ENCODE measurements around the gene MRPL51. TPM values are rescaled to one million over a fixed set of nuclear protein-coding genes. Genes with fewer than 3 reads are reported as not detected.
A peak's percentile ranks its signal among the peaks of the same experiment; 100 is the strongest.

MRPL51 gene
- total and polyA plus RNA-seq, 2 experiments from 2014 or later, result 93.9 to 463 TPM

DNA sequence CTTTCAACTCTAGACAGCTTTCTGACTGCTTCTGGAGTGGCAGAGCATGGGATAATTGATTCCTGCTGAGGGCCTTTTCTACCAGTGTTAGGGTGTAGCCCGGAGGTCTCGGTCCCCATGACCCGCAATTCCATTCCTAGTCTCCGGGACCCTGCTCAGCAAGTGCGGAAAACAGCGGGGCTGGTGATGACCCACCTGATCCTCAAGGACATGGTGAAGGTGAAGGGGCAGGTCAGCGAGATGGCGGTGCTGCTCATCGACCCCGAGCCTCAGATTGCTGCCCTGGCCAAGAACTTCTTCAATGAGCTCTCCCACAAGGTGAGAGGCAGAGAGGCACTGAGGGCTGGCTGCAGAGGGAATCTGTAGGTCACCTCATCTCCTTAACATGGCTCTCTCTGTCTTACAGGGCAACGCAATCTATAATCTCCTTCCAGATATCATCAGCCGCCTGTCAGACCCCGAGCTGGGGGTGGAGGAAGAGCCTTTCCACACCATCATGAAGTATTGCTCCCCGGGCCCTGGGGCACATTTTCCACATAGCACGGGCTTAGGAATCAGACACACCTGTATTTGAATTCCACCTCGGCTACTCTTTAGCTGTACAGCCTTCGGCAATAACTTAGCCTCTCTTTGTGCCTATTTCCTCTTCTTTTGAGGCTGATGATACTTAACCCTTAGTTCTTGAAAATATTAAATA, 35.6 kb upstream of the MRPL51 start (continued):
- TF ChIP-seq, protein P1, sequence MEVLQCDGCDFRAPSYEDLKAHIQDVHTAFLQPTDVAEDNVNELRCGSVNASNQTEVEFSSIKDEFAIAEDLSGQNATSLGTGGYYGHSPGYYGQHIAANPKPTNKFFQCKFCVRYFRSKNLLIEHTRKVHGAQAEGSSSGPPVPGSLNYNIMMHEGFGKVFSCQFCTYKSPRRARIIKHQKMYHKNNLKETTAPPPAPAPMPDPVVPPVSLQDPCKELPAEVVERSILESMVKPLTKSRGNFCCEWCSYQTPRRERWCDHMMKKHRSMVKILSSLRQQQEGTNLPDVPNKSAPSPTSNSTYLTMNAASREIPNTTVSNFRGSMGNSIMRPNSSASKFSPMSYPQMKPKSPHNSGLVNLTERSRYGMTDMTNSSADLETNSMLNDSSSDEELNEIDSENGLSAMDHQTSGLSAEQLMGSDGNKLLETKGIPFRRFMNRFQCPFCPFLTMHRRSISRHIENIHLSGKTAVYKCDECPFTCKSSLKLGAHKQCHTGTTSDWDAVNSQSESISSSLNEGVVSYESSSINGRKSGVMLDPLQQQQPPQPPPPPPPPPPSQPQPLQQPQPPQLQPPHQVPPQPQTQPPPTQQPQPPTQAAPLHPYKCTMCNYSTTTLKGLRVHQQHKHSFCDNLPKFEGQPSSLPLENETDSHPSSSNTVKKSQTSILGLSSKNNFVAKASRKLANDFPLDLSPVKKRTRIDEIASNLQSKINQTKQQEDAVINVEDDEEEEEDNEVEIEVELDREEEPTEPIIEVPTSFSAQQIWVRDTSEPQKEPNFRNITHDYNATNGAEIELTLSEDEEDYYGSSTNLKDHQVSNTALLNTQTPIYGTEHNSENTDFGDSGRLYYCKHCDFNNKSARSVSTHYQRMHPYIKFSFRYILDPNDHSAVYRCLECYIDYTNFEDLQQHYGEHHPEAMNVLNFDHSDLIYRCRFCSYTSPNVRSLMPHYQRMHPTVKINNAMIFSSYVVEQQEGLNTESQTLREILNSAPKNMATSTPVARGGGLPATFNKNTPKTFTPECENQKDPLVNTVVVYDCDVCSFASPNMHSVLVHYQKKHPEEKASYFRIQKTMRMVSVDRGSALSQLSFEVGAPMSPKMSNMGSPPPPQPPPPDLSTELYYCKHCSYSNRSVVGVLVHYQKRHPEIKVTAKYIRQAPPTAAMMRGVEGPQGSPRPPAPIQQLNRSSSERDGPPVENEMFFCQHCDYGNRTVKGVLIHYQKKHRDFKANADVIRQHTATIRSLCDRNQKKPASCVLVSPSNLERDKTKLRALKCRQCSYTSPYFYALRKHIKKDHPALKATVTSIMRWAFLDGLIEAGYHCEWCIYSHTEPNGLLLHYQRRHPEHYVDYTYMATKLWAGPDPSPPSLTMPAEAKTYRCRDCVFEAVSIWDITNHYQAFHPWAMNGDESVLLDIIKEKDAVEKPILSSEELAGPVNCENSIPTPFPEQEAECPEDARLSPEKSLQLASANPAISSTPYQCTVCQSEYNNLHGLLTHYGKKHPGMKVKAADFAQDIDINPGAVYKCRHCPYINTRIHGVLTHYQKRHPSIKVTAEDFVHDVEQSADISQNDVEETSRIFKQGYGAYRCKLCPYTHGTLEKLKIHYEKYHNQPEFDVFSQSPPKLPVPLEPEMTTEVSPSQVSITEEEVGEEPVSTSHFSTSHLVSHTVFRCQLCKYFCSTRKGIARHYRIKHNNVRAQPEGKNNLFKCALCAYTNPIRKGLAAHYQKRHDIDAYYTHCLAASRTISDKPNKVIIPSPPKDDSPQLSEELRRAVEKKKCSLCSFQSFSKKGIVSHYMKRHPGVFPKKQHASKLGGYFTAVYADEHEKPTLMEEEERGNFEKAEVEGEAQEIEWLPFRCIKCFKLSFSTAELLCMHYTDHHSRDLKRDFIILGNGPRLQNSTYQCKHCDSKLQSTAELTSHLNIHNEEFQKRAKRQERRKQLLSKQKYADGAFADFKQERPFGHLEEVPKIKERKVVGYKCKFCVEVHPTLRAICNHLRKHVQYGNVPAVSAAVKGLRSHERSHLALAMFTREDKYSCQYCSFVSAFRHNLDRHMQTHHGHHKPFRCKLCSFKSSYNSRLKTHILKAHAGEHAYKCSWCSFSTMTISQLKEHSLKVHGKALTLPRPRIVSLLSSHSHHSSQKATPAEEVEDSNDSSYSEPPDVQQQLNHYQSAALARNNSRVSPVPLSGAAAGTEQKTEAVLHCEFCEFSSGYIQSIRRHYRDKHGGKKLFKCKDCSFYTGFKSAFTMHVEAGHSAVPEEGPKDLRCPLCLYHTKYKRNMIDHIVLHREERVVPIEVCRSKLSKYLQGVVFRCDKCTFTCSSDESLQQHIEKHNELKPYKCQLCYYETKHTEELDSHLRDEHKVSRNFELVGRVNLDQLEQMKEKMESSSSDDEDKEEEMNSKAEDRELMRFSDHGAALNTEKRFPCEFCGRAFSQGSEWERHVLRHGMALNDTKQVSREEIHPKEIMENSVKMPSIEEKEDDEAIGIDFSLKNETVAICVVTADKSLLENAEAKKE (CRISPR knock-in tag; IDR thresholded peaks at IDR 0.05), result no peak
- TF ChIP-seq NANOG (IDR thresholded peaks at IDR 0.05; ENCODE audit: borderline replicate concordance) (no peak), ZNF331 (CRISPR knock-in tag; IDR thresholded peaks at IDR 0.05; ENCODE audit: low read depth) (no peak), EZH2 (IDR thresholded peaks at IDR 0.05; ENCODE audit: low read depth, unreplicated experiment) (no peak), CREB1 (CRISPR knock-in tag; IDR thresholded peaks at IDR 0.05; ENCODE audit: low read depth) (no peak)

DNA sequence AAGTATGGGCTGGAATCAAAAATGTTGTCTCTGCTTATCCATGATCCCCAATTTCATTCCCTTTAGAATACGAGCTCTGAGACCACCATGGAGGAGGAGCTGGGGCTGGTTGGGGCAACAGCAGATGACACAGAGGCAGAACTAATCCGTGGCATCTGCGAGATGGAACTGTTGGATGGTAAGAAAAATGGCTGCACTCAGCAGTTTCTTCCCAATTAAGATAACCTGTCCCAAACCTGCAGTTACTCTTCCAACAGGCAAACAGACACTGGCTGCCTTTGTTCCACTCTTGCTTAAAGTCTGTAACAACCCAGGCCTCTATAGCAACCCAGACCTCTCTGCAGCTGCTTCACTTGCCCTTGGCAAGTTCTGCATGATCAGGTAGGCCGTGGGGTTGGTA, 34.6 kb upstream of the MRPL51 start:
- H3K27ac Mint-ChIP-seq, result no peak overlapping the region
- Histone ChIP-seq H3K27me3 (ENCODE audit: insufficient read depth) (no peaks in the 10 kb centered on the region), H2AFZ (no peak overlapping the region), H3K36me3 (ENCODE audit: insufficient read depth) (peaks cover 82% of the 10 kb centered on the region), H3K79me2 (replicated peaks; ENCODE audit: insufficient read depth) (0 out of 2 replicates have a peak, but pooled peaks cover 3% of the 10 kb centered on the region), H4K20me1 (replicated peaks; ENCODE audit: insufficient read depth) (peaks cover 6% of the 10 kb centered on the region), H3F3A (replicated peaks; ENCODE audit: low read depth) (peaks cover 45% of the 10 kb centered on the region), H3K9me2 (ENCODE audit: insufficient read depth) (no peaks in the 10 kb centered on the region), H3K4me2 (no peak overlapping the region), H3K4me1 (ENCODE audit: insufficient read depth) (peaks cover 20% of the 10 kb centered on the region), H3K4me3 (no peak overlapping the region), H3K27ac (ENCODE audit: low read depth) (0 out of 2 replicates have a peak overlapping the region, but pooled peaks have one; percentile 26)
- peaks cover 99% of the 10 kb centered on the region for H3K36me3 Mint-ChIP-seq (ENCODE audit: low read depth)
- H3K27me3 Mint-ChIP-seq (ENCODE audit: insufficient read depth, low read depth, poor library complexity), result peaks cover 8% of the 10 kb centered on the region
- H3K4me3 Mint-ChIP-seq, result no peak overlapping the region
- TF ChIP-seq, protein P2, sequence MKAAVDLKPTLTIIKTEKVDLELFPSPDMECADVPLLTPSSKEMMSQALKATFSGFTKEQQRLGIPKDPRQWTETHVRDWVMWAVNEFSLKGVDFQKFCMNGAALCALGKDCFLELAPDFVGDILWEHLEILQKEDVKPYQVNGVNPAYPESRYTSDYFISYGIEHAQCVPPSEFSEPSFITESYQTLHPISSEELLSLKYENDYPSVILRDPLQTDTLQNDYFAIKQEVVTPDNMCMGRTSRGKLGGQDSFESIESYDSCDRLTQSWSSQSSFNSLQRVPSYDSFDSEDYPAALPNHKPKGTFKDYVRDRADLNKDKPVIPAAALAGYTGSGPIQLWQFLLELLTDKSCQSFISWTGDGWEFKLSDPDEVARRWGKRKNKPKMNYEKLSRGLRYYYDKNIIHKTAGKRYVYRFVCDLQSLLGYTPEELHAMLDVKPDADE (IDR thresholded peaks at IDR 0.05), result no peak
- TF ChIP-seq, protein P3, sequence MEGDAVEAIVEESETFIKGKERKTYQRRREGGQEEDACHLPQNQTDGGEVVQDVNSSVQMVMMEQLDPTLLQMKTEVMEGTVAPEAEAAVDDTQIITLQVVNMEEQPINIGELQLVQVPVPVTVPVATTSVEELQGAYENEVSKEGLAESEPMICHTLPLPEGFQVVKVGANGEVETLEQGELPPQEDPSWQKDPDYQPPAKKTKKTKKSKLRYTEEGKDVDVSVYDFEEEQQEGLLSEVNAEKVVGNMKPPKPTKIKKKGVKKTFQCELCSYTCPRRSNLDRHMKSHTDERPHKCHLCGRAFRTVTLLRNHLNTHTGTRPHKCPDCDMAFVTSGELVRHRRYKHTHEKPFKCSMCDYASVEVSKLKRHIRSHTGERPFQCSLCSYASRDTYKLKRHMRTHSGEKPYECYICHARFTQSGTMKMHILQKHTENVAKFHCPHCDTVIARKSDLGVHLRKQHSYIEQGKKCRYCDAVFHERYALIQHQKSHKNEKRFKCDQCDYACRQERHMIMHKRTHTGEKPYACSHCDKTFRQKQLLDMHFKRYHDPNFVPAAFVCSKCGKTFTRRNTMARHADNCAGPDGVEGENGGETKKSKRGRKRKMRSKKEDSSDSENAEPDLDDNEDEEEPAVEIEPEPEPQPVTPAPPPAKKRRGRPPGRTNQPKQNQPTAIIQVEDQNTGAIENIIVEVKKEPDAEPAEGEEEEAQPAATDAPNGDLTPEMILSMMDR (conservative IDR thresholded peaks at IDR 0.05; ENCODE audit: low read depth in 2 of 2), result no peak
- TF ChIP-seq CREB1 (CRISPR knock-in tag; IDR thresholded peaks at IDR 0.05; ENCODE audit: low read depth) (no peak), ZNF331 (CRISPR knock-in tag; IDR thresholded peaks at IDR 0.05; ENCODE audit: low read depth) (no peak), JUNB (IDR thresholded peaks at IDR 0.05; ENCODE audit: unreplicated experiment) (no peak), NANOG (IDR thresholded peaks at IDR 0.05; ENCODE audit: borderline replicate concordance) (no peak), EZH2phosphoT487 (IDR thresholded peaks at IDR 0.05; ENCODE audit: unreplicated experiment) (no peak), POLR2AphosphoS5 (IDR thresholded peaks at IDR 0.05; ENCODE audit: low read depth) (no peak)
- ATAC-seq, result no peak
- no peak for DNase-seq (ENCODE audit: low spot score)
- no peaks in the 10 kb centered on the region for H3K9me3 Mint-ChIP-seq
- H3K4me1 Mint-ChIP-seq, result peaks cover 23% of the 10 kb centered on the region
